ENCODE data around the gene SGSH.
"Not testable (repeated sequence)": the region's sequence is repeated elsewhere in the genome, so short reads cannot be mapped to it uniquely, and the experiment has no call there.

Gene SGSH

GRCh38 chr17:80205811-80206210, 14.3 kb downstream of the SGSH start:
- DNase-seq: no peak

GRCh38 chr17:80204626-80205468, 15.3 kb downstream of the SGSH start:
- DNase-seq: no peak

- DNase-seq: no peak
Observed at GRCh38 chr17:80203471-80203963, 16.6 kb downstream of the SGSH start.

- no peak for DNase-seq
Observed at GRCh38 chr17:80202197-80202596, 17.9 kb downstream of the SGSH start.

- DNase-seq: no peak
Observed at GRCh38 chr17:80201446-80201845, 18.7 kb downstream of the SGSH start.

GRCh38 chr17:80199295-80199694, 20.8 kb downstream of the SGSH start:
- not testable (repeated sequence) for DNase-seq

GRCh38 chr17:80198144-80198661, 21.9 kb downstream of the SGSH start:
- DNase-seq: no peak

GRCh38 chr17:80196652-80197051, 23.5 kb downstream of the SGSH start:
- DNase-seq: no peak

GRCh38 chr17:80195671-80196529, 24.2 kb downstream of the SGSH start:
- DNase-seq: no peak

- DNase-seq: no peak
Observed at GRCh38 chr17:80195141-80195540, 25.0 kb downstream of the SGSH start.

GRCh38 chr17:80191865-80192661, 28.1 kb downstream of the SGSH start:
- no peak for DNase-seq

- DNase-seq: no peak
Observed at GRCh38 chr17:80191192-80191591, 28.9 kb downstream of the SGSH start.

GRCh38 chr17:80190716-80191115, 29.4 kb downstream of the SGSH start:
- no peak for DNase-seq

GRCh38 chr17:80189611-80190010, 30.5 kb downstream of the SGSH start:
- no peak for DNase-seq

- no peak for DNase-seq
Observed at GRCh38 chr17:80187515-80187941, 32.6 kb downstream of the SGSH start.

- DNase-seq: no peak
Observed at GRCh38 chr17:80187090-80187489, 33.0 kb downstream of the SGSH start.

GRCh38 chr17:80185968-80186367, 34.2 kb downstream of the SGSH start:
- no peak for DNase-seq

- DNase-seq: no peak
Observed at GRCh38 chr17:80184423-80184714, 35.8 kb downstream of the SGSH start.

GRCh38 chr17:80183581-80184422, 36.3 kb downstream of the SGSH start:
- DNase-seq: no peak

GRCh38 chr17:80182845-80183223, 37.3 kb downstream of the SGSH start:
- DNase-seq: no peak

GRCh38 chr17:80182118-80182844, 37.9 kb downstream of the SGSH start:
- no peak for DNase-seq

Measured in DMS 273 treated with DMSO at 0.1 percent for 48 hours (cell line).